ENCODE measurements around the gene FANK1.

DNA sequence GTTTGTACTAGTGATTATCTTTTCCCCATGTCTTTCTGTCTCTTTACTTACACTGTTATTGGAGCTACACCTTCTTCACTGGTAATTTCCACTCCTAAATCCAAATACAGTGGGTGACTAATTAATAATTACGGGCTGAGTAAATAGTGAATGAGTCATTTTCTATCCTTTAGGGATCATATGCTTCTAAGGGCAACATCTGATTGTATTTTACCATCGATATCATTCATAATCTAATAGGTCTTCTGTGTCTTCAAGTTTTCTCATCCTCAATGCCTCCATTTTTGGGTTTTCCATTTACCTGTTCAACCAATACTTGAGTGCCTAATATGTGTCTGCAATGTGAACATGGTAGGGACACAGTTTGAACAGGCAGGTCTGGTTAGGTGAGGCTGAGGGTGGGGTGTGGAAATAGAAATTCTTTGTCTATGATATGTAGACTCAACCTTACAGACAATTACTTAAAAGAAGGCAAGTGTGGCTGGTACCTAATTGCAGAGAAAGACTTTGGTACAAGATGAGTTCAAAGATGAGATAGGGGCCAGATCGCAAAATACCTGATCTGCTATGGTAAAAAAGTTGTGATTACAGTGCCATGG lies 9.4 kb upstream of the FANK1 start:
- TF ChIP-seq, protein P1, sequence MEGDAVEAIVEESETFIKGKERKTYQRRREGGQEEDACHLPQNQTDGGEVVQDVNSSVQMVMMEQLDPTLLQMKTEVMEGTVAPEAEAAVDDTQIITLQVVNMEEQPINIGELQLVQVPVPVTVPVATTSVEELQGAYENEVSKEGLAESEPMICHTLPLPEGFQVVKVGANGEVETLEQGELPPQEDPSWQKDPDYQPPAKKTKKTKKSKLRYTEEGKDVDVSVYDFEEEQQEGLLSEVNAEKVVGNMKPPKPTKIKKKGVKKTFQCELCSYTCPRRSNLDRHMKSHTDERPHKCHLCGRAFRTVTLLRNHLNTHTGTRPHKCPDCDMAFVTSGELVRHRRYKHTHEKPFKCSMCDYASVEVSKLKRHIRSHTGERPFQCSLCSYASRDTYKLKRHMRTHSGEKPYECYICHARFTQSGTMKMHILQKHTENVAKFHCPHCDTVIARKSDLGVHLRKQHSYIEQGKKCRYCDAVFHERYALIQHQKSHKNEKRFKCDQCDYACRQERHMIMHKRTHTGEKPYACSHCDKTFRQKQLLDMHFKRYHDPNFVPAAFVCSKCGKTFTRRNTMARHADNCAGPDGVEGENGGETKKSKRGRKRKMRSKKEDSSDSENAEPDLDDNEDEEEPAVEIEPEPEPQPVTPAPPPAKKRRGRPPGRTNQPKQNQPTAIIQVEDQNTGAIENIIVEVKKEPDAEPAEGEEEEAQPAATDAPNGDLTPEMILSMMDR (IDR thresholded peaks at IDR 0.05; ENCODE audit: insufficient read depth, low read length), result no peak
- no peak for TF ChIP-seq POLR2AphosphoS5 (IDR thresholded peaks at IDR 0.05; ENCODE audit: low read depth)

All from HL-60 (cell line).